ENCODE measurements around the gene SLC22A13. TPM values are rescaled to one million over a fixed set of nuclear protein-coding genes. Genes with fewer than 3 reads are reported as not detected.

Gene SLC22A13
- total RNA-seq, 1 experiment from 2014 or later, result 0.33 TPM

- CTCF ChIA-PET, result no interaction called here
- peaks cover 3% of the 10 kb centered on the region; the same call in 1 of the 2 replicates for H3K36me3 ChIP-seq (ENCODE audit: control insufficient read depth, insufficient read depth, low read length)
Measured at GRCh38 chr3:38221005-38221404, 44.6 kb upstream of the SLC22A13 start.

DNA sequence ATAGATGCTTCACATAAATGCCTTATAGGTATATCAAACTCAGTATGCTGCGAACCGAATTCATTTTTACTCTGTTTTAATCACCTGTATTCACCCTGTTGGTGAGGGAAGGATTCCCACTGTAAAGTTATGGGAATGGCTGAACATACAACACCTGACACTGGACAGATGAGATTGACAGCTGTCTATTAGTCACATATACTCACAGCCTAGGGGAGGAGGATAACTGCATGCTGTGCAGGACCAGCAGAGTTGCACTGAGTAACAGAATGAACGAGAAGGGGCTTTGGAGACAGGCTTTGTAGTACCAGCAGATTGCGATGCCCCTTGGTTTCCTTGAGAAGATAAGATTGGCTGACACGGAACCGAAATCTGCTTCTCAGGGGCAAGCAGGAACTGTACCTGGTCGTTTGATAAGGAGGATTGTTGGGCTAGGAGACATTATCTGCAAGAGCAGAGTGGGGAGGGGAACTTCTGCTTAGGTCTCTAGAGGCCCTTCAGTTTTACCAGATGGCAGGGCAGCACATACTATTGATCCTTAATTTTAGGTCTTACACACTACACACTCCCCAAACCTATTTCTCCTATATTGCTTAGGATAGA, 43.5 kb upstream of the SLC22A13 start:
- H3K4me3 ChIP-seq (ENCODE audit: low read depth in 2 of 2, low read length in 2 of 2), result no peak overlapping the region
- POLR2A ChIA-PET, result no interaction called here
- TF ChIP-seq SIN3A (IDR thresholded peaks at IDR 0.05; ENCODE audit: borderline replicate concordance, insufficient read depth, low read depth, low read length) (no peak), REST (IDR thresholded peaks at IDR 0.05; ENCODE audit: insufficient read depth in 1 of 2, low read depth in 2 of 2, low read length in 1 of 2) (no peak), TCF7L2 (IDR thresholded peaks at IDR 0.05; ENCODE audit: low read depth, low read length) (no peak), POLR2AphosphoS5 (IDR thresholded peaks at IDR 0.05; ENCODE audit: low read depth, low read length) (no peak), CTCF (IDR thresholded peaks at IDR 0.05) (no peak)
- no peaks in the 10 kb centered on the region for H3K4me1 ChIP-seq (ENCODE audit: control insufficient read depth, insufficient read depth, low read length)
- ATAC-seq, result no peak
- intact Hi-C loops (cut with micrococcal nuclease; ENCODE audit: unreplicated experiment), result no loop called here
- no peaks in the 10 kb centered on the region for H3K27me3 ChIP-seq (ENCODE audit: control insufficient read depth, insufficient read depth, low read length)
- peaks cover 3% of the 10 kb centered on the region; the same call in 1 of the 2 replicates for H3K36me3 ChIP-seq (ENCODE audit: control insufficient read depth, insufficient read depth, low read length)
- CTCF ChIA-PET, result no interaction called here
- BruUV-seq (replicated peaks), result no TSS peak
- H3K27ac ChIP-seq (ENCODE audit: low read length), result no peak overlapping the region
- DNase-seq (ENCODE audit: low read depth, low spot score), result no peak
- no peaks in the 10 kb centered on the region for H3K9me3 ChIP-seq (ENCODE audit: control insufficient read depth, insufficient read depth, low read depth, low read length)
- in situ Hi-C loops (cut with HindIII; ENCODE audit: low pct_unique_long_range_greater_than_20kb, low sequenced_read_pairs), result no loop called here

More at GRCh38 chr3:38221005-38221404, 44.6 kb upstream of the SLC22A13 start:
- no peak for DNase-seq (ENCODE audit: low read depth, low spot score)
- BruUV-seq (replicated peaks), result no TSS peak
- no peak for TF ChIP-seq CTCF (IDR thresholded peaks at IDR 0.05)
- TF ChIP-seq SIN3A (IDR thresholded peaks at IDR 0.05; ENCODE audit: borderline replicate concordance, insufficient read depth, low read depth, low read length), result no peak
- TF ChIP-seq REST (IDR thresholded peaks at IDR 0.05; ENCODE audit: insufficient read depth in 1 of 2, low read depth in 2 of 2, low read length in 1 of 2), result no peak
- no peak for TF ChIP-seq TCF7L2 (IDR thresholded peaks at IDR 0.05; ENCODE audit: low read depth, low read length)
- TF ChIP-seq POLR2AphosphoS5 (IDR thresholded peaks at IDR 0.05; ENCODE audit: low read depth, low read length), result no peak
- POLR2A ChIA-PET, result interaction anchor here (1.3 kb wide), 1 partner anchor 63 kb away, joined by 4 read pairs; no protein-coding TSS in a partner anchor
- ATAC-seq, result no peak
- intact Hi-C loops (cut with micrococcal nuclease; ENCODE audit: unreplicated experiment), result no loop called here
- no peak overlapping the region for H3K4me3 ChIP-seq (ENCODE audit: low read depth in 2 of 2, low read length in 2 of 2)
- no peak overlapping the region for H3K27ac ChIP-seq (ENCODE audit: low read length)
- no peaks in the 10 kb centered on the region for H3K27me3 ChIP-seq (ENCODE audit: control insufficient read depth, insufficient read depth, low read length)
- no peaks in the 10 kb centered on the region for H3K9me3 ChIP-seq (ENCODE audit: control insufficient read depth, insufficient read depth, low read depth, low read length)
- H3K4me1 ChIP-seq (ENCODE audit: control insufficient read depth, insufficient read depth, low read length), result no peaks in the 10 kb centered on the region
- in situ Hi-C loops (cut with HindIII; ENCODE audit: low pct_unique_long_range_greater_than_20kb, low sequenced_read_pairs), result no loop called here
